Measurements from ENCODE around the gene C14orf119.

The C14orf119 gene

GRCh38 chr14:23121361-23121771 is 26.1 kb downstream of the C14orf119 start:
- TF ChIP-seq CTCF (IDR thresholded peaks at IDR 0.05; ENCODE audit: low read depth, low read length, missing control alignments): no peak
- Histone ChIP-seq H3K4me3 (ENCODE audit: low read depth, low read length) (no peak overlapping the region), H3K36me3 (replicated peaks) (no peaks in the 10 kb centered on the region), H3K27ac (no peak overlapping the region), H3K27me3 (replicated peaks) (no peaks in the 10 kb centered on the region)
- peak; percentile 47 for DNase-seq
- in situ Hi-C loops (cut with HindIII; ENCODE audit: low pct_ligation_motif_present, low sequenced_read_pairs): no loop called here

GRCh38 chr14:23122086-23122485 is 26.8 kb downstream of the C14orf119 start:
- Histone ChIP-seq H3K4me3 (ENCODE audit: low read depth, low read length) (no peak overlapping the region), H3K36me3 (replicated peaks) (no peaks in the 10 kb centered on the region), H3K27me3 (replicated peaks) (no peaks in the 10 kb centered on the region), H3K27ac (no peak overlapping the region)
- in situ Hi-C loops (cut with HindIII; ENCODE audit: low pct_ligation_motif_present, low sequenced_read_pairs): no loop called here
- TF ChIP-seq CTCF (IDR thresholded peaks at IDR 0.05; ENCODE audit: low read depth, low read length, missing control alignments): no peak
- DNase-seq: no peak

GRCh38 chr14:23123419-23123818 is 28.1 kb downstream of the C14orf119 start:
- TF ChIP-seq CTCF (IDR thresholded peaks at IDR 0.05; ENCODE audit: low read depth, low read length, missing control alignments): no peak
- no peak for DNase-seq
- Histone ChIP-seq H3K4me3 (ENCODE audit: low read depth, low read length) (no peak overlapping the region), H3K27me3 (replicated peaks) (no peaks in the 10 kb centered on the region), H3K27ac (no peak overlapping the region), H3K36me3 (replicated peaks) (no peaks in the 10 kb centered on the region)
- in situ Hi-C loops (cut with HindIII; ENCODE audit: low pct_ligation_motif_present, low sequenced_read_pairs): no loop called here

GRCh38 chr14:23124337-23124954 is 29.1 kb downstream of the C14orf119 start:
- Histone ChIP-seq H3K4me3 (ENCODE audit: low read depth, low read length) (no peak overlapping the region), H3K36me3 (replicated peaks) (no peaks in the 10 kb centered on the region), H3K27me3 (replicated peaks) (no peaks in the 10 kb centered on the region), H3K27ac (no peak overlapping the region)
- DNase-seq: no peak
- TF ChIP-seq CTCF (IDR thresholded peaks at IDR 0.05; ENCODE audit: low read depth, low read length, missing control alignments): no peak
- in situ Hi-C loops (cut with HindIII; ENCODE audit: low pct_ligation_motif_present, low sequenced_read_pairs): no loop called here

GRCh38 chr14:23125011-23125410 is 29.7 kb downstream of the C14orf119 start:
- TF ChIP-seq CTCF (IDR thresholded peaks at IDR 0.05; ENCODE audit: low read depth, low read length, missing control alignments): no peak
- DNase-seq: no peak
- Histone ChIP-seq H3K27ac (no peak overlapping the region), H3K4me3 (ENCODE audit: low read depth, low read length) (no peak overlapping the region), H3K27me3 (replicated peaks) (no peaks in the 10 kb centered on the region), H3K36me3 (replicated peaks) (no peaks in the 10 kb centered on the region)
- in situ Hi-C loops (cut with HindIII; ENCODE audit: low pct_ligation_motif_present, low sequenced_read_pairs): no loop called here

GRCh38 chr14:23125933-23126524 is 30.7 kb downstream of the C14orf119 start:
- no peak overlapping the region for H3K4me3 ChIP-seq (ENCODE audit: low read depth, low read length)
- no peaks in the 10 kb centered on the region for H3K36me3 ChIP-seq (replicated peaks)
- in situ Hi-C loops (cut with HindIII; ENCODE audit: low pct_ligation_motif_present, low sequenced_read_pairs): no loop called here
- TF ChIP-seq CTCF (IDR thresholded peaks at IDR 0.05; ENCODE audit: low read depth, low read length, missing control alignments): no peak
- H3K27ac ChIP-seq: no peak overlapping the region
- no peaks in the 10 kb centered on the region for H3K27me3 ChIP-seq (replicated peaks)
- DNase-seq: no peak
